8988T (cell line): Measurements from ENCODE around the gene NPB.

ENCODE experiments used
- DNase-seq: peaks from one replicate; pipeline ENCODE4 v3.0.0; 2011

The NPB gene

DNA sequence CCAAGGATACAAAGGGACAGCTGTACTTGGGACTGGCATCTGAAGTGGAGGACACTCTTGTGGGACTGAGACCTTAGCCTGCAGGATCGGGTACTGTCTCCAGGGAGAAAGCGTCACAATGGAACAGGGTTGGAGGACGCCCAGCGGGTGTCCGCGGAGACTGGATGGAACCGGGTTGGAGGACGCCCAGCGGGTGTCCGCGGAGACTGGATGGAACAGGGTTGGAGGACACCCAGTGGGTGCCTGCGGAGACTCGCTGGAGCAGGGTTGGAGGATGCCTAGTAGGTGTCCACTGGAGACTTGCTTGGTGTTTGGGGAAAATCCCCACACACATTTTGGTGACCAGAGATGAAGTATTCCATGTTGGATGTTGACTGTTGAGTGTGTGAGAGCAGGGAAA is 45.2 kb downstream of the NPB start, which contains the start of gene MYADML2:
TSS of gene MYADML2 (minus strand) at position 45 of the 400 bp plus-strand sequence. CDS start 5,492 bp downstream, outside the sequence.
- no peak for DNase-seq

DNA sequence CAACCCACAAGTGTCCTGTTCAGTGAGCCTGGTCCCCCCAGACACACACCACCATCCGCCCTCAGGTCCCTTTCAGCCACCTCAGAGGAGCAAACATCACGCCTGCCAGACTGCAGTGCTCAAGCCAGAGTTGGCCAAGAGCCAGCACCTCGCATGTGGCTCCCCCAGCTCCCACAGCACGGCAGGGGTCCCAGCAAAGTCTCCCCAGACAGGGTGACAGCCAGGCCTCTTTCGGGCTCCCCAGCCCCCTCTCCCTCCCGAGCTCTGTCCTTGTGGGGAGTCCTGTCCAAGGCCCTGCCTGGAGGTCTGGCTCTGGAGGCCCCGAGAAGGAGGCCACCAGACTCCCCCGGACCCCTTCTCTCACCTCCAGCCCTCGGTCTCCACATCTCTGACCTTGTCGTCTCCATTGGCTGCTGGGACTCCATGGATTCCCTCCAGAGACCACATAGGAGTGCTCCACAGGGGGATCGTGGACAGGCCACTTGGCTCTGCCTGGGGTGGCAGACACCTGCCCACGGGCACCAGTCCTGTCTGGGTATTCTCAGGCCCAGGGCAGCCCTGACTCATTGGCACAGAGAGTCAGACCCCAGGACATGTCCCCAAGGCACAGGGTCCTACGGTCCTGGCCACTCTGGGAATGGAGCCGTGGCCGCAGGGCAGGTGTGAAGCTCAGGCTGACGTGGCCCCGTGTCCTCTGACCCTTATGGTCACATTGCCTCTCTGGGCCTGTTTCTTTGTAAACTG is 46.8 kb downstream of the NPB start:
- no peak for DNase-seq

DNA sequence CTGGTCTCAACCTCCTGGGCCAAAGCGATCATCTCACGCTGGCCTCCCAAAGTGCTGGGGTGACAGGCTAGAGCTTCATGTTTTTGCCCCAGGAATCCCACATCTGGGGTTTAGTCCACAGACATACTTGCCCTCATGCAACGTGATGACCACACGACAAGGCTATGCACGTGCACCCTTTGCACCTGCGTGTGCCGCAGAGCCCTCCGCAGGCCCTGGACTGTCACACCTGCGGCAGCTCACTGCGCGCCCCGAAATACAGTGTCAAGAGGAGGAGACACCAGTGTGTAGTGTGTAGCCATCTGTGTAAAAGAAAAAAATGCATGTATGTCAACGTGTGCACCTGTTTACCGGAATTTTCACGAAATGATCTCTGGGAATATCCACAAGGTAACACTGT is 48.5 kb downstream of the NPB start:
- DNase-seq, result no peak

DNA sequence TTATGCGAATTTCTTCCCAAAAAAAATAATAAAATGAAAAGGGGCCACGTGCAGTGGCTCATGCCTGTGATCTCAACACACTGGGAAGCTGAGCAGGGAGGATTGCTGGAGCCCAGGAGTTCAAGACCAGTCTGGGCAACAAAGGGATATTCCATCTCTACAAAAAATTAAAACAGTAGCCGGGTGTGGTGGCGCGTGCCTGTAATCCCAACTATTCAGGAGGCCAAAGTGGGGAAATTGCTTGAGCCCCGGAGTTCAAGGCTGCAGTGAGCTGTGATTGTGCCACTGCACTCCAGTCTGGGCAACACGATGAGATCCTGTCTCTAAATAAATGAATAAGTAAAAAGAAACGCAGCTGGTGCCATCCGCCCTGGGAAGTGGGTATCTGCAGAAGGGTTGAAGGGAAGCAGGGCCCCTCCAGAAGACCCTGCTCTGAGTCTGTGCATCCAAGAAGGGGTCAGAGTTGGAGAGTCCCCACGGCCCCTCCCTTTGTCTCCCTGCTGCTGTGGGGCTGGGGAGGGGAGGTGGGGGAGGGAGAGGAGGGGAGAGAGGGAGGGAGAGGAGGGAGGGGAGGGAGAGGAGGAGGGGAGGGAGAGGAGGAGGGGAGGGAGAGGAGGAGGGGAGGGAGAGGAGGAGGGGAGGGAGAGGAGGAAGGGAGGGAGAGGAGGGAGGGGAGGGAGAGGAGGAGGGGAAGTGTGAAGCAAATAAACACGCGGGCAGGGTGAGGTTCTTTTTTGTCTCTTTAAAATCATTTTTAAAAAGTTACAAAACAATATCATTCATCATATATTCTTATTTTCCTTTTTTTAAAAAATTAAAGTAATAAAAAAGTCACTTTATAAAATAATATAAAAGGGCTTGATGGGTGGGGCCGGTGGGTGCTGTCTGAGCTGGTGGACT is 50.0 kb downstream of the NPB start:
- no peak for DNase-seq
